Activated CD4-positive, alpha-beta T cell treated with anti-CD3 and anti-CD28 coated beads, Interleukin-2, amount 50 U/mL, for 1 hour (primary cell): ENCODE results near the gene CC2D2B.
"Not testable (repeated sequence)": the region's sequence is repeated elsewhere in the genome, so short reads cannot be mapped to it uniquely, and the experiment has no call there.

ENCODE experiments used
- DNase-seq: peaks from one replicate; pipeline ENCODE4 v3.0.0-alpha.2; 2020

Gene CC2D2B

GRCh38 chr10:95907456-95908253, at the start of gene CC2D2B:
Gene CC2D2B, plus strand, starts transcription at chr10:95907975. Its CDS starts 3,349 bp downstream, at chr10:95911324.
- peak; percentile 48 for DNase-seq

- no peak for DNase-seq
Observed at GRCh38 chr10:95860166-95860940, 47.4 kb upstream of the CC2D2B start.

- DNase-seq: no peak
Observed at GRCh38 chr10:95861386-95861785, 46.4 kb upstream of the CC2D2B start.

GRCh38 chr10:95864906-95865813, 42.6 kb upstream of the CC2D2B start:
- peak; percentile 12 for DNase-seq

- no peak for DNase-seq
Observed at GRCh38 chr10:95865814-95866466, 41.8 kb upstream of the CC2D2B start.

- DNase-seq: no peak
Observed at GRCh38 chr10:95866467-95866842, 41.3 kb upstream of the CC2D2B start.

- no peak for DNase-seq
Observed at GRCh38 chr10:95867866-95868265, 39.9 kb upstream of the CC2D2B start.

GRCh38 chr10:95872158-95872711, 35.5 kb upstream of the CC2D2B start:
- no peak for DNase-seq

GRCh38 chr10:95873139-95873538, 34.6 kb upstream of the CC2D2B start:
- DNase-seq: no peak

GRCh38 chr10:95873651-95874050, 34.1 kb upstream of the CC2D2B start:
- DNase-seq: no peak

GRCh38 chr10:95874783-95875182, 33.0 kb upstream of the CC2D2B start:
- not testable (repeated sequence) for DNase-seq

GRCh38 chr10:95876756-95877155, 31.0 kb upstream of the CC2D2B start:
- DNase-seq: no peak

- DNase-seq: no peak
Observed at GRCh38 chr10:95877881-95878280, 29.9 kb upstream of the CC2D2B start.

- DNase-seq: no peak
Observed at GRCh38 chr10:95880704-95881103, 27.1 kb upstream of the CC2D2B start.

- DNase-seq: no peak
Observed at GRCh38 chr10:95881316-95881715, 26.5 kb upstream of the CC2D2B start.

GRCh38 chr10:95889830-95890229, 17.9 kb upstream of the CC2D2B start:
- DNase-seq: no peak

GRCh38 chr10:95896071-95896850, 11.5 kb upstream of the CC2D2B start:
- no peak for DNase-seq

- DNase-seq: not testable (repeated sequence)
Observed at GRCh38 chr10:95905897-95906580, 1.7 kb upstream of the CC2D2B start.

GRCh38 chr10:95906677-95907455, 909 bp upstream of the CC2D2B start:
- peak; percentile 9 for DNase-seq

GRCh38 chr10:95908450-95908849, 675 bp downstream of the CC2D2B start:
- DNase-seq: no peak
